Stimulated activated CD8-positive, alpha-beta memory T cell treated with anti-CD3 and anti-CD28 coated beads, Interleukin-4, amount 100 ng/mL, for 48 hours (primary cell): Measurements from ENCODE around the gene UBE3D.
"Not testable (repeated sequence)": the region's sequence is repeated elsewhere in the genome, so short reads cannot be mapped to it uniquely, and the experiment has no call there.

Experiments used
- DNase-seq: peaks from one replicate; pipeline ENCODE4 v3.0.0-alpha.2; 2020

UBE3D gene

DNA sequence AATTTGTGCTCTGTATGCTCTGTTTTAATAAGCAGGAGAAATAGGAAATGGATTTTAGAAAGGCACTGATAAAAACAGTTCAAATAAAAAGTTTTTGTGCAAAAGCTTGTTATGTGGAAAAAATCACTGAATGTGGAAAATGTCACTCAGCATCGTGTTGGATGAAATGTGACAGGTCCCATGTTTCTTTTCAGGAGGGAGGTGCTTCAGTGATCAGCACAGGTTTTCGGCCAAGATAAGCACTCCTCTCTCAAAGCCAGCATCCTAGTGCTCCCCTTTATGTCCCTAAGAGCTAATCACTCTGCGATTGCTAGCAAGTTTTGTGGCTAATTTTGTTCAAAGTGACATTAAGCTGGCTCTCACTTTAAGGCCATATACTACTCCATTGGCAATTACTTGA, 12.0 kb downstream of the UBE3D start:
- DNase-seq = no peak

DNA sequence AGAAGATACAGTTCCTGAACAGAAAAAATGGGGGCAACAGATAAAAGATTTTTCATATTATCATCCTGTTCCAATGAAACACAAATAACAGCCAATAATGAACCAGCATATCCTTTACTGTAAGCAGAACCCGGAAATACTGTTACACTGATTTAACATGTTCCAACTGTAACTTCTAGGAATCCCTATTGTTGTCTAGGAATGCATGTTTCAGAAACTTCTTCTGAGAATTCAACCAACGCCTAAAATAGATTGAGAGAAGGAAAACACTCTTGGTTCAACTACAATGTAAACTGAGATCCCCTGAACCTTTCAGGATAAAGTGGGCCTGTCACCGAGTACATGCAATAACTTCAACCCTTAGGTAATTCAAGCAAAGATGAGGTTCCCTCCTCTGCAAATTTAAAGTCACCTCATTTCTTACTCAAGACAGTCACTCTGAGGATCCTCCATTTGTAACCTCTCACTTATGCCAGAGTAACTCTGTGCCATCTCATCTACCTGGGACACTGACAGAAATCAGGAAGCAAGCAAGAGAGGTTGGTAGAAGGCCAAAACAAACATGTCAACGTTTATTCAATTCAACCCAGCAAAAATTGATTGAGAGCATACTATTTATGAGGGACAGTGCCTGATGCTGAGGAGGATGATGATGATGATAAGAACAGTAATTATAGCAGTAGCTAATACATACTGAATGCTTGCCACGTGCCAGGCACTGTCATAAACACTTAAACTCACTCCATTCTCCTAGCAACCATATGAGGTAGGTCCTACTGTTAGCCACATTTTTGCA, 14.1 kb downstream of the UBE3D start:
- no peak for DNase-seq

DNA sequence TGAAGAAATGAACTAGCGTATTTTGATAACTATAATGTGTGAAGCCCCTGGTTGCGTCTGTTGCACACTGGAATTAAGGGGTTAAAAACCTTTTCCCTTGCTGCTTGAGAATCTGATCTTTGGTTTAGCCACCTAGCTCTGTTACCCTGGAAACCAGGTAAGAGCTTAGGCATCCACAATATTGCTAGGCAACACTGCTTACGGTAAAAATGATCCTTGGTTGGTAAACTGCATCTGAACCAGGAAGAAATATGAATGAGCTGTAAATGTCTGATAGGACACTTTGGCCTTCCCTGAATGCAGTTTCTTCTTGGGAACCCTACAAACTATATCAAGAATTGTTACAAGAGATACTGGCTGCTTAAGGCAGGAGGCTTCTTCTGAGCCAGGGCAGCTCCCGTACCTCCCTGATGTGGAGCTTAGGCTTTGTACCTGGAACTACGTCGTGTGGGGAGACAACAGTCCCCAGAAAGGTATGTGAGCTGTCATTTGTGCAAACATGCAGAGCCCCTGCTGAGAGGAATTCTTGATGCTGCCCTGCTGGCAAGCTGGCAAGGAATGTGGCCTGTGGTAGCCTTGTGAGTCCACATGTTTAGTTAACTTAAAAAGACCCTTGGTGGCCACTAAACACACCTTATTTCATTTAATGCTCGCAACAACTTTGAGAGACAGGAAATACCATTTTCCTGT, 18.4 kb downstream of the UBE3D start:
- no peak for DNase-seq

DNA sequence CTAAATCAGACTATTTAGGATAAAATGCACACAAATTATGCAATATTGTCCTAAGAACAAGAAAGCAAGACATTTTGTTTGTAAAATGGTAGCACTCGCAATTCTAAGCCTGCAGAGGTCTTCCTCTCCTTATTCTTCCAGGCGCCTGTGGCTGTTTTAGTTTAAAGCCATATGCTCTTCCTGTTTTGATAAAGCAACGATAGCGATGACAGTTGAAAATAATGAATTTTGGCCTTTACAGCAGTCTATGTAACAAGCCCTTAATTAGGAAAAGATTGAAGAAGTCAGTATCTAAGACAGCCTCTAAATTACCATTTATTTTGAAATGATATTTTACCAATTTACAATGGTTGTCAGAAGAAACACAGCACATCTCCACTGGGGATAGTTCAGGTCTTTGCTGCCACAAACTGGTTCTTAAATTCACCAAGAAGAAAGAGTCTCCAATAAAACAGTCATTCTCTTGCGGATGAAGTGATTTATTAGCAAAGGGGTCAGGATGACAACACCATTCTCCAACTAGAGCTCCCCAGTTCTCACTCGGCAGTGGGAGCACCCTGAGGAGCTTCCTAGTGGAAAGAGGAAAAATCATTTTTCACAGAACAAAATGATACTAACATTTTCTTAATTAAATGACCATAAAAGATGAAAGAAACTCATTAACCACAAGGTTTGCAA, 21.4 kb downstream of the UBE3D start:
- DNase-seq = no peak

DNA sequence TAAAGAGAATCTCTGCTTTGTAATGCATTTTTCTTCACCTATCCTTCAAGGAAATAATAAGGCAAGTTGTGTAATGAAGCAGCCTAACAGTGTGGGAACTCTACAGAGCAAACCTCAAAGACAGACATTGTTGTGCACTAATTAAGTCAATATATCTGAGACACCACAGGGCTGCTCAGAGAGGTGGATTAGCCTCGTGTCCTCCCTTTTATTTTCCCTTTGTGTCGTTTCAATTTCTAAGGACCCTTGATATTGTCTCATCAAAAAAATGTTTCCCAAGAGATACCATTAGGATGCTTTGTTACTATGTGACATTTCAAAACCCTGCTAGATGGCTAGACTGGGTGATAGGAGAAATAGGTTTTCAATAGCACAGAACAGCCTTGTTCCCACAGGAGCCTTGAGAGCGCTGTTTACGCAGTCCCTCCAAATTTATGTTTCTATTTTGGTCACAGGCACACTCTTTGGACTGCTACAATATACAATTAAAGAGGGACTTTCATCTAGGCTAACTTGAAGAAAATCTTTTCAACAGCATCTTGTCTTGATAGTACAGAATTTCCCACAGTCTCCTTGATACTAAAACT, 23.1 kb downstream of the UBE3D start:
- no peak for DNase-seq

DNA sequence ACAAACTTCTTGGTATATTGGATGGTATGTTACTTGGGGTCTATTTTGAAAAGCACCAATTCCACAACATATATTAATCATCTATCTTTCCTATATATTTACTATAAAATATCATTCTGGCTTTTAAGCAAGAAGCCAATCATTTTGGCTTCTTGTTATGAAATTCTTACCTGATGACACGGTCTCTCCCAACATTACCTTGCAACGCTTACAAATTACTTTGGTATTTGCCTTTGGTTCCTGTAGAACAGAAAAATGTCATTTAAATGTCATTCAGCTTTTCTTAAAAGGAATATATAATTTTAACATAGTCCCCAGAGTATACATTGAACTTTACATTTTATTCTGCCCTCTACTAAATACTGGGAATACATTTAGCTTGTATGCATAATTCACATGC, 27.4 kb downstream of the UBE3D start:
- no peak for DNase-seq

DNA sequence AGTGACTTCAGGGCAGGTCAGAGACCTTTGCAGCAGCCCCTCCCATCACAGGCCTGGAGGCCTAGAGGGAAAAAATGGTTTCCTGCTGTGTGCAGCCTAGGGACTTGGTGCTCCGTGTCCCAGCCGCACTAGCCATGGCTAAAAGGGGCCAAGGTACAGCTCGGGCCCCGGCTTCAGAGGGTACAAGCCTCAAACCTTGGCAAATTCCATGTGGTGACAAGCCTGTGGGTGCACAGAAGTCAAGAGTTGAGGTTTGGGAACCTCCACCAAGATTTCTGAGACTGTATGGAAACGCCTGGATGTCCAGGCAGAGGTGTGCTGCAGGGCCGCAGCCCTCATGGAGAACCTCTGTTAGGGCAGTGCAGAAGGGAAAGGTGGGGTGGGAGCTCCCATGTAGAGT, 34.0 kb downstream of the UBE3D start:
- DNase-seq = no peak

DNA sequence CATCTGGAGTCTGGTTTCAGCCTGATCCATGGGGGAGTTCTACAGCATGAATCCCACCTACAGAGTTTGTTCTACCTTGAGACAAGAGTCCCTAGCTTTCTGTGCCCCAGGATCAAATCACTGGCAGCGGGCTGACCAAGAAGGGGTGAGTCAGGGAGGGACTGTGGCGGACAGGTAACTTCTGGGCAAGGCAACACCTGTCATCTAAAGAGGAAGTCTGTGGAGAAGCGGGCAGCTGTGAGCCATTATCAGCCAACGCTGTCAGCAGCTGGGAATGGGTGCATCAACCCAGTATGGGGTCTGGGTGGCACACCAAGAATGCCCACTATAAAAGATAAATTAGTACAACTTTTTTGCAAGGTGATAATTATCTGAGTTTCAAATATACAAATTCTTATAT, 45.9 kb downstream of the UBE3D start:
- DNase-seq = no peak

DNA sequence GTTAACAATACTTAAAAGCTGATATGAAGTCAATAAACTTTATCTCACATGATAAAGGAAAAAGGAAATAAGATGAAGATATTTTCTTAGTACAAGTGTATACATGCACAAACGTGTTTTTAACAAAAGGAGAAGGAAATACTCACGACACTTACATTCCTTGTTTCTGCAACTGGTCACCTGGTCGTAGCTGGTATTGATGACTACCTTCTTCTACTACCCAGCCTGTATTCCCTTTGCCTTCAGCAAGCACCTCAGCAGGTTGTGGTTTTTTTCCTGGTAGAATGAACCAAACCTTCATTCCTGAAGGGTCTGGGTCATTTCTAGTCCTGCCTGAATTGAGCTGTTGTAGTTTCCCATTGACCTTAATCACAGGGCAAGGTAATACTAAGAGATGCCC, 54.5 kb downstream of the UBE3D start:
- DNase-seq = not testable (repeated sequence)

DNA sequence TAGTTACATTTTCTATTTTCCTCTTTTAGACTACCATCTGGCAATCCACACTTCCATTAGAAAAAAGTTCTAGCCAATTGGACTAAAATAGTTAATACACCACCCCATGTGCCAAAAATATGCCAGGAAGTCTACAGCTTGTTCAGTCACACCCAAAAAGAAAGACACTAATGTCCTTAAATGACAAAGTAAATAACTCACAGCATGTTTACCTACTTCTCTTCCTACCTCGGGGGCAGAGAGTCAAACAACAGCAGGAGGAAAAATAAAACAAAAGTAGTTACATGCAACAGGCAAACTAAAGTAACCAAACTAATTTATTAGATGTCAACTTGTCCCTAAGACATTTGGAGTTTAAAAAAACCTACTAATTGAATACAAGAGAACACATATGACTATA, 57.0 kb downstream of the UBE3D start:
- no peak for DNase-seq

DNA sequence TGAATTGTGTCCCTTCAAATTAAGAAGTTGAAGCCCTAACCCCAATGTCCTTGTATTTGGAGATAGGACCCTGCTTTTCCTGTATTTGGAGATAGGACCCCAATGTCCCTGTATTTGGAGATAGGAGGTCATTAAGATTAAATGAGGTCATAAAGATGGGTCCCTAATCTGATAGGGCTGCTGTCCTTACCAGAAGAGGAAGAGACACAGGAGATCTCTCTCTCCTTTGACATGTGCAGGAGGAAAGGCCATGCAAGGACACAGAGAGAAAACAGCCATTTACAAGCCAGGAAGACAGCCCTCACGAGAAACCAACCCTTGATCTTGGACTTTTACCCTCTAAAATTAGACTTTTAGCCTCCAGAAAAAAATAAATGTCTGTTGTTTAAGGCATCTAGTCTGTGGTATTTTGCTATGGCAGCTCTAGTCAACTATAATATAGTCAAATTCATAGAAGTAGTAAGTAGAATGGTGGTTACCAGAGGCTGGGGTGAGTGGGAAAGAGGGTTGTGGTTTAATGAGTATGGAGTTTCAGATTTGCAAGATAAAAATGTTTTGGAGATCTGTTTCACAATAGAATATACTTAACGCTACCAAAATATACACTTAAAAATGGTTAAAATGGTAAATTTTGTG, 59.3 kb downstream of the UBE3D start:
- DNase-seq = no peak

DNA sequence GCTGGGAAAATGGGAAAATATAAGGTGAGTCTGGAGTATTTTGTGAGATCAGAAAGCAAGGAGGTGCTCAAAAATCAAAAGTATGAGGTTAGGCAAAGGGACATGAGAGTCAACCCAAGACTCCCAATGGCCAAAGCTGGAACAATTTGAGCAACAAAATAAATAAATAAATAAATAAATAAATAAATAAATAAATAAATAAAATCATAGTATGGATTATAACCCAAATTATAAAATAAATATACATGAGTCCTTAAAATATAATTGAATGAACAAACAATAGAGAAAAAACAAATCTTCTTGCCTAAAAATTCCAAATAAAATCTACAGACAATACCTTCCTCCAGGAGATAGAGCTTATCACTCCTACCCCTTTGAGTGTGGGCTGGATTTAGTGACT, 69.5 kb downstream of the UBE3D start:
- no peak for DNase-seq

DNA sequence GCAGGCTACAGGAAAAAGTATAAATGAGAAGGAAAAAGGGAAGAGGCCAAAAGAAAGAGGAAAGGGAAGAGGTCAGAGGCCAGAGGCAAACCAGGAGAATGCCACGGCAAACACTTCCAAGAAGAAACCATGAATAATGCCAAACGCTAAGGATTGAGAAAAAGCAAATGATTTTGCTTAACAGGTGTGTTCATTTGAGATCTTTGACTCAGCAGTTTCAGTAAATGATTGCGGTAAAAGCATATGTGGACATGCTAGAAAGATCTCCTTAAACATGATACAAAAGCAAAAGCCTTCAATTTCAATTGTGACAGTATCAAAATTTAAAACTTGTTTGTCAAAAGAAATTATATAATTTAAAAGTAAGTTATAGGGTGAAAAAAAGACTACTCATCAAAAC, 70.6 kb downstream of the UBE3D start:
- no peak for DNase-seq

DNA sequence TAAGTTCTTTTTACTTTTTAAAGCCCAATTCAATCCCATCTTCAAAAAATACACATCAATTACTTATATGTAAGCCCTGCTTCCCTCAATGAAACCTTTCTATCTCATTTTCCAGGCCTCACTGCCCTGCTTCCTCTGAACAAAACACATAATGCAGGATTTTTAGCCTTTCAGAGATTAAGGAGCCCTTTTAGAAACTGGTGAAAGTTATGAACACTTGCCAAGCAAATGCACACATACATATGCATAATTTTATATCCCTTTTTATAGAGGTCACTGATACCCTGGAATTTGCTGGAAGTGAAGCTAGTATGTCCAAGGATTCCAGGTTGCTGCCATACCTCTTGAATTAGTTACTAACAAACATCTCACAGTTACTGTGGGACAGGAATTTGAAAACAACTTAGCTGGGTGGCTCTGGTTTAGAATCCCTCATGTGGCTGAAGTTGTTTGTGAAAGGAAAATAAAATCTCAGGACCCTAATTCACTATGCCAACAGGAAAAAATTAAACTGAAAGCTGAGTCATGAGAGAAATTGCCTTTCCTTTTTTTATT, 75.8 kb downstream of the UBE3D start:
- DNase-seq = no peak

DNA sequence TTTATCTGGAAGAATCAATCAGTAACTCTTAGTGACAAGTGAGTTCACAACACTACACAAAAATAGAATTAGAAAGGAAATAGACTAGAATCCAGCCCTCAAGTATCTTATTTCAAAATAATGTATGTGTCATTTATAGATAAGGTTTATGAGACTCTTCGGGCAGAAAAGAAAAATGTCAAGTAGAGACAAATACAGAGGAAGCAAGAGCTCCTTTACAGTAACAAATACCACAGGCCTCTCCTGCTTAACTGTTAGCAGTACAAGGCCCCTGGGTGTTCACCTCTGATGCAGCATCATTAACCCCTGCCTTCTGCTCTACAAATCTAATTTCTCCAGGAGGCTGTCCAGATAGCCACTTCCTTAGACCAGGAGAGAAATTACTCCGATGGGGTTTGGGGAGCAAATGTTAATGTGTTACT, 76.7 kb downstream of the UBE3D start:
- DNase-seq = no peak

DNA sequence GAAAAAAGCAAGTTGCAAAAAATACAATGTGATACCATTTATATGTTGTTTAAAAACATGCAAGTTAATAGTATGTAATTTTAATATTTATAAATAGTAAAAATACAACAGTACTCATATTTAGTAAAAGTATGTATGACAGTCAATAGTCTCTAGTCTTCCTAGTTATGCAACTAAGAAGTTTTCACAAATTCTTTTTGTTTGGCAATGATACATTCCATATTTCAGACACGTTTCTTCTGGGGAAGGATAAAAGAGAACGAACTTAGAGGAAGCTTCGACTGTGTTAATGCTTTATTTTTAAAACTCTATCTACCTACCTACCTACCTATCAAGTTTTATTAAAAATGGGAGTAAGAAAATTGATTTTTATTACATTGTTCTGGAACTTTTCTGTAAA, 77.7 kb downstream of the UBE3D start:
- DNase-seq = no peak

DNA sequence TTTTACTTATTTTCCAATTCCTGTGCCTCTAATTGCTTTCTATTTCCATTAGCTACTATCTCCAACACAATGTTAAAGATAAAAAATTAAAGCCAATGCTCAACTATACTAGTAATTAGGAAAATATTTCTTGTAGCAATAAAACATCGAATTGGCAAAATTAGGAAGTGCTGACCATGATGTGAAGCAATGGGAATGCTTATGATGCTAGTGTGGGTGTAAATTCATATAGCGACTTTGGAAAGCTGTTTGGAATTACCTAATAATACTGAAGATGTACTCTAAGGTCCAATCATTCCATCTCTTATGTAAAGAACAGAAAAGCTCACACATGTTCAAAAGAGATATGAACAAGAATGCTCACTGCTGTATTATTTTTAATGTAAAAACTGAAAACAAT, 78.2 kb downstream of the UBE3D start:
- DNase-seq = no peak

DNA sequence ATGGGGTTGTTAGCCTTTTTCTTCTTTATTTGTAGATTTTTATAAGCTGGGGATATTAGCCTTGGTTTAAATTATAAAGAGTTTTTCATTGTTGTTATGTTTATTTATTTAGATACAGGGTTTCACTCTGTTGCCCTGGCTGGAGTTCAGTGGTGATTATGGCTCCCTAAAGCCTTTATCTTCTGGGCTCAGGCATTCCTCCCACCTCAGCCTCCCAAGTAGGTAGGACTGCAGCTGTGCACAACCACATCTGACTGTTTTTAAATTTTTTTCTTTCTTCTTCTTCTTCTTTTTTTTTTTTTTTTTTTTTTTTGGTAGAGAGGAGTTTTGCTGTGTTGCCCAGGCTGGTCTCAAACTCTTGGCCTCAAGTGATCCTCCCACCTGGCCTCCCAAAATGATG, 80.9 kb downstream of the UBE3D start:
- DNase-seq = no peak

DNA sequence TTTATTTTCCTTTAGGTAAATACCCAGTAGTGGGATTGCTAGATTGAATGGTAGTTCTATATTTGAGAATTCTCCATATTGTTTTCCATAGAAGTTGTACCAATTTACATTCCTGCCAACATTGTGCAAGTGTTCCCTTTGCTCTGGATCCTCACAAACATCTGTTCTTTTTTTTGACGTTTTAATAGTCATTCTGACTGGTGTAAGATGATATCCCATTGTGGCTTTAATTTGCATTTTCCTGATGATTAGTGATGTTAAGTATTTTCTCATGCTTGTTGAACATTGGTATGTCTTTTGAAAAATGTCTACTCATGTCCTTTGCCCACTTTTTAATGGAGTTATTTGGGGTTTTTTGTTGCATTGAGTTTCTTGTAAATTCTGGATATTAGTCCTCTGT, 85.6 kb downstream of the UBE3D start:
- no peak for DNase-seq

DNA sequence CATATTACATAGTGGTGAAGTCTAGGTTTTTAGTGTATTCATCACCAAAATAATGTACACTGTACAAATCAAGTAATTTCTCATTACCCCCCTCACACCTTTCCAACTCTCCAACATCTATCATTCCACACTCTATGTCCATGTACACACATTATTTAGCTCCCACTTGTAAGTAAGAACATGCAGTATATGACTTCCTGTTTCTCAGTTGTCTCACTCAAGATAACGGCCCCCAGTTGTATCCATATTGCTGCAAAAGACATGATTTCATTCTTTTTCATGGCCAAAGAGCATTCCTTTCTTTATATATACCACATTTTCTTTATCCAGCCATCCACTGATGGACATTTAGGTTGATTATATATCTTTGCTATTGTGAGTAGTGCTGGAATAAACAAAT, 86.0 kb downstream of the UBE3D start:
- DNase-seq = no peak

DNA sequence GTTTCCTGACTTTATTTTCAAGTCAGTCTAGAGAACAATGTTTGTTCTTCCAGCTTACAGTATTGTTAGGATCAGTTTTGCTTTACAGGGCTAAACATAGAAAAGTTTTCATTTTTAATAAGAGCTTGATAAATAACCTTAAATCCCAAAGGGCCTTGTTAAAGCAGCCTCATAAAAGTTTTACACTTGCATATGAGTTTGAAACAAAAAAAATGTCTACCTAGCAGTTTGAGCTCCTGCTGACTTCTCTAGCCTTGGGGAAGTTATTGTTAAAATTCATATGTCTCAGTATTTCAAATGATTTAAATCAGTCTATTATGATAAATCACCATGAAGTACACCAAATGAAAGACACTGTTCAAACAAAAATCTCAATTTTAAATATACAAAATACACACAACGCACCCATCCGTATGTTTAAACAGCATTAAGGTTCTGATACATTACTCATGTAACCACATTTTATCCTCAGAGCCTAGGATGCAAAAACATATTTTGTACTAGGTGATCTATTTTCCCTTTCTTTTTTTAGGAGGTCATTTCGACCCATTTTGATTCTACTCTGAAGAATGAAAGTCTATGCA, 87.2 kb downstream of the UBE3D start:
- DNase-seq = no peak

DNA sequence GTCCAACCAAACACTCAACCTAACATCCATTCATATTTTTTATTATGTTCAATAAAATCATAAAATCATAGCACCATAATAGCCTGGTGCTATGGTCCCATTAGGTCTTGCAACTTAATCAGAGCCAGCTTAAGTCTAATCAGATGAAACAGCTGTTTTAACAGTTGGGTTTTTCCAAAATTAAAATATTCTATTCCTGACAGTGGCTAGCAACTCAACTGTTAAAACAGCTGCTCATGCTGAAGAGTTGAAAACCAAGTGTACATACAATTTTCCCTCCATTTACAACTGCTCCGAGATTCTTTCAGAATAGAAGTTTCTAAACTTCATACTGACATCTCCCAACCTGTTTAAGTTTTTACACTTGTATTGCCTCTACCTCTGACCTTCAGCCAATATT, 89.5 kb downstream of the UBE3D start:
- no peak for DNase-seq
